Measurements from ENCODE around the gene C1orf116.

DNA sequence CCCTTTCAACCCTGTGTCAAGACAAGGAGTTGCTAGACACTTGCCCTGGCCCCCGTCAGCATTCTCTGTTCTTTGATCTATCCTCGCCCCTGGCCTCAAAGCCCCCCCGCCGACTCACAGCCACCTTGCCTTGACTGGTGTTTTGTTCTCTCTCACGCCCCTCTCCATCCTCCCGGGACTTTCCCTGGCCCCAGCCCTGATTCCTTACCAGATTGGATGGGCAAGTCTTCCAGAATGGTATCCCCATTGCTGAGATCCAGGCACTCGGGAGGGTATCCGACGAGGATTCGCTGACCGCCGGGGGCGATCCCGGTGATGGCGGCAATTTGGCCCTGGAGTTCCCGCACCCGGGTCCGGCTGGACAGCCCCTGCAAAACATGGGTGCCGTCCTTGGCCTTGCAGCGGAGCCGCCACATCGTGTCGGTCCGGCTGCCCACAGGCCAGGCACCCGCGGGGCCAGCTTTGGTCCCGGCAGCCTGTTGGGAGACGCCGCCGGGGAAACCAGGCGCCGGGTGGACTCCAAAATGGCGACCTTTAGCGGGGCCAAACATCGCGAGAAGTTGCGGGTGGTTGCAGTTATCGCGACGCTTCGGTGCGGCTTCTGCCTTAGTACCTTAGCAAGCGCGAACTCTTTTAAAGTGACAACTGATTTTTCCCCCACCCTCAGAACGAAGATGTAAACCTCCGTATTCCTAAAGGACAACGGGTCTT is 18.1 kb upstream of the C1orf116 start:
- TF ChIP-seq EGR1 (IDR thresholded peaks at IDR 0.05): no peak
- TF ChIP-seq, protein P1, sequence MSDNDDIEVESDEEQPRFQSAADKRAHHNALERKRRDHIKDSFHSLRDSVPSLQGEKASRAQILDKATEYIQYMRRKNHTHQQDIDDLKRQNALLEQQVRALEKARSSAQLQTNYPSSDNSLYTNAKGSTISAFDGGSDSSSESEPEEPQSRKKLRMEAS (IDR thresholded peaks at IDR 0.05): no peak

Measured in Ishikawa (cell line).